ENCODE results near the gene QPRT.
A peak's percentile ranks its signal among the peaks of the same experiment; 100 is the strongest.
"Not testable (repeated sequence)": the region's sequence is repeated elsewhere in the genome, so short reads cannot be mapped to it uniquely, and the experiment has no call there.

QPRT gene

DNA sequence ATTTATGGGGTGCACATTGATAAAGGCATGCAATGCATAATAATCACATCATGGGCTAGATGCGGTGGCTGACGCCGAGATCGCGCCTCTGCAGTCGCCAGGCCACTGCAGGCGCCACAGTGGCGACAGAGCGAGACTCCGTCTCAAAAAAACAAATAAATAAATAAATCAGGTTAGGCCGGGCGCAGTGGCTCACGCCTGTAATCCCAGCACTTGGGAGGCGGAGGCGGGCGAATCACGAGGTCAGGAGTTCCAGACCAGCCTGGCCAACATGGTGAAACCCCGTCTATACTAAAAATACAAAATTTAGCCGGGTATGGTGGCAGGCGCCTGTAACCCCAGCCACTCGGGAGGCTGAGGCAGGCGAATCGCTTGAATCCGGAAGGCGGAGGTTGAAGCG is 13.6 kb downstream of the QPRT start:
- DNase-seq (ENCODE audit: low read depth in 2 of 3, low spot score in 2 of 3), result not testable (repeated sequence)

DNA sequence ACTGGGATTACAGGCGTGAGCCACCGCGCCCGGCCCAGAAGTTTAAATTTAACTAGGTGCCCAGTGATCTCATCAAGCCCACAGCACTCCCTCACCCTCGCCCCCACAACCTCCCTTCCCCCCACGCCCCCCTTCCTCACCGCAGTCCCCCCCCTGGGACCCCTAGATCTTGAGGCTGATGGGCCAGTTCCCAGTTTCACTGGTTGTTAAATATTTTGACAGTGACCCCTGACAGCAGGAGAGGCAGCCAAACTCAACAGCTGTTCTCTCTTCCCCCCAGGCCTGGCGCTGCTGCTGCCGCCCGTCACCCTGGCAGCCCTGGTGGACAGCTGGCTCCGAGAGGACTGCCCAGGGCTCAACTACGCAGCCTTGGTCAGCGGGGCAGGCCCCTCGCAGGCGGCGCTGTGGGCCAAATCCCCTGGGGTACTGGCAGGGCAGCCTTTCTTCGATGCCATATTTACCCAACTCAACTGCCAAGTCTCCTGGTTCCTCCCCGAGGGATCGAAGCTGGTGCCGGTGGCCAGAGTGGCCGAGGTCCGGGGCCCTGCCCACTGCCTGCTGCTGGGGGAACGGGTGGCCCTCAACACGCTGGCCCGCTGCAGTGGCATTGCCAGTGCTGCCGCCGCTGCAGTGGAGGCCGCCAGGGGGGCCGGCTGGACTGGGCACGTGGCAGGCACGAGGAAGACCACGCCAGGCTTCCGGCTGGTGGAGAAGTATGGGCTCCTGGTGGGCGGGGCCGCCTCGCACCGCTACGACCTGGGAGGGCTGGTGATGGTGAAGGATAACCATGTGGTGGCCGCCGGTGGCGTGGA is 15.6 kb downstream of the QPRT start:
- no peak for DNase-seq (ENCODE audit: low read depth in 2 of 3, low spot score in 2 of 3)

DNA sequence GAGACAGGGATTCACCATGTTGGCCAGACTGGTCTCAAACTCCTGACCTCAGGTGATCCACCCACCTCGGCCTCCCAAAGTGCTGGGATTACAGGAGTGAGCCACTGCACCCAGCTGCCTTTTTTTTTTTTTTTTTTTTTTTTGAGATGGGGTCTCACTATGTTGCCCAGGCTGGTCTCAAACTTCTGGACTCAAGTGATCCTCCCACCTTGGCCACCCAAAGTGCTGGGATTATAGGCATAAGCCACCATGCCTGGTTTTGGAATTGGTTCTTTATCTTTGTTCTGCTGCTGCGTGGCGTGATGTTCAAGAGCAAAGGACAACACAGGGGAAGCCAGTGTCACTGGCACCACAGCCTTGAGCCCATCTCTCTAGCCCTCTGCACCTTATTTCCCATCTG is 16.7 kb downstream of the QPRT start:
- DNase-seq (ENCODE audit: low read depth in 2 of 3, low spot score in 2 of 3), result not testable (repeated sequence)

DNA sequence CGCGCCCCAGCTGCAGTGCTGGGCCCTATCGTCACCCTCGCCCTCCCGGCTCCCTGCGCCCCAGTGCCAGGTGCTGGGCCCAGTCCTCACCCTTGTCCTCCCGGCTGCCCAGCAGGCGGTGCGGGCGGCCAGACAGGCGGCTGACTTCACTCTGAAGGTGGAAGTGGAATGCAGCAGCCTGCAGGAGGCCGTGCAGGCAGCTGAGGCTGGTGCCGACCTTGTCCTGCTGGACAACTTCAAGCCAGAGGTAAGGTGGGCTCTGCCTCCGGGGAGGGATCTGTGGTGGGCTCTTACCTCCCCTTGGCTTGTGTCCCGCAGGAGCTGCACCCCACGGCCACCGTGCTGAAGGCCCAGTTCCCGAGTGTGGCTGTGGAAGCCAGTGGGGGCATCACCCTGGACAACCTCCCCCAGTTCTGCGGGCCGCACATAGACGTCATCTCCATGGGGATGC is 17.9 kb downstream of the QPRT start:
- DNase-seq (ENCODE audit: low read depth in 2 of 3, low spot score in 2 of 3), result no peak

DNA sequence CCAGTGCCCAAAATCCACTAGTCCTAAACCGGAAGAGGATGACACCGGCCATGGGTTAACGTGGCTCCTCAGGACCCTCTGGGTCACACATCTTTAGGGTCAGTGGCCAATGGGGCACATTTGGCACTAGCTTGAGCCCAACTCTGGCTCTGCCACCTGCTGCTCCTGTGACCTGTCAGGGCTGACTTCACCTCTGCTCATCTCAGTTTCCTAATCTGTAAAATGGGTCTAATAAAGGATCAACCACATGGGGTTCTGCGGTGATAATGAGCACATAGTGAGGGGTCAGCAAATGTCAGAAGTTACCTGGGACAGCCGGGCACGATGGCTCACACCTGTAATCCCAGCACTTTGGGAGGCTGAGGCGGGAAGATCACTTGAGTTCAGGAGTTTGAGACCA is 18.4 kb downstream of the QPRT start:
- DNase-seq (ENCODE audit: low read depth in 2 of 3, low spot score in 2 of 3), result no peak

DNA sequence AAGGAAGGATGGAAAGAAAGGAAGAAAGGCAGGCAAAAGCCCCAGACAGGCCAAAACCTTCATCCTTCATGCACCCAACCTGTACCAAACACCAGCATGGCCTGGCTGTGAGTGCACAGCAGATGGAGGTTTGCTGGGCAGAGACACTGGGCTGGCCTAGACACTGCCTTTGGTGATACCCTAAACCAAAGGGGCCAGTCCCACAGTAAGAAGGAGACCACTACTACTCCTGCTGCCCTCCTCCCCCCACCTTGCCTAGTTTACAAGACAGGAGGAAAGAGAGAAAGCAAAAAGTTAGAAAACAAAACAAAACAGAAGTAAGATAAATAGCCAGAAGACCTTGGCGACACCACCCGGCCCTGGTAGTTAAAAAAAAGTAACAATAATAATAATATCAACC is 19.1 kb downstream of the QPRT start:
- no peak for DNase-seq (ENCODE audit: low read depth in 2 of 3, low spot score in 2 of 3)

DNA sequence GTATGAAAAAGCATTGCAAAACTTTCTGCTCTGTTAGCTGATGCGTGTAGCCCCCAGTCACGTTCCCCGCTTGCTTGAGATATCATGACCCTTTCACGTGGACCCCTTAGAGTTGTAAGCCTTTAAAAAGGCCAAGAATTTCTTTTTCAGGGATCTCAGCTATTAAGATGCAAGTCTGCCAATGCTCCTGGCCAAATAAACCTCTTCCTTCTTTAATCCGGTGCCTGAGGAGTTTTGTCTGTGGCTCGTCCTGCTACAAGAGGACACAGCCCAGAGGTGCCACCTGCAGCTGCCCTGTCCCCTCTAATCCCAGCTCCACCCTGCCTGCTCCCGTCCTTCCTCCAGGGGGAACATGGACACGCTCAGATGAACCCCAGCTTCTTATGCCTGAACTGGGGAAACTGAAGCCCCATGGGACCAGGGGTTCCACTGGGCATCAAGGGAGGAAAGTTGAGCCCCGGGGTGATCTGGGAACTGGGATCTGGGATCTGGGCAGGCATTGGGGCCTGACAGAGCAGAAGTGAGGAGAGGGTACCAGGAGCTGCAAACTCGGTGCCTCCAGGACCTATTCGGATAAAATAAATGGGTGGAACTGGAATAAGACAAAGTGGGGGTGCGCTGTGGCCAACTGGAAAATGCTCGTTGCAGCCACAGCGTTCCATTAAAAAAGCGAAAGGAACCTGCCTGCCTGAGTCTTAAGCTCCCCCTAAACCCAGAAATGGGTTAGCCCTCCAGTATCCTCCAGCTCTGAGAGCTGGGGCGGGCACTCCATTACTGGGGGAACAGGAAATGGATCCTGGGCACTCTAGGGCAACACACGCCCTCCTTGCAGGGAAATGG is 19.7 kb downstream of the QPRT start:
- DNase-seq (ENCODE audit: low read depth in 2 of 3, low spot score in 2 of 3), result no peak

DNA sequence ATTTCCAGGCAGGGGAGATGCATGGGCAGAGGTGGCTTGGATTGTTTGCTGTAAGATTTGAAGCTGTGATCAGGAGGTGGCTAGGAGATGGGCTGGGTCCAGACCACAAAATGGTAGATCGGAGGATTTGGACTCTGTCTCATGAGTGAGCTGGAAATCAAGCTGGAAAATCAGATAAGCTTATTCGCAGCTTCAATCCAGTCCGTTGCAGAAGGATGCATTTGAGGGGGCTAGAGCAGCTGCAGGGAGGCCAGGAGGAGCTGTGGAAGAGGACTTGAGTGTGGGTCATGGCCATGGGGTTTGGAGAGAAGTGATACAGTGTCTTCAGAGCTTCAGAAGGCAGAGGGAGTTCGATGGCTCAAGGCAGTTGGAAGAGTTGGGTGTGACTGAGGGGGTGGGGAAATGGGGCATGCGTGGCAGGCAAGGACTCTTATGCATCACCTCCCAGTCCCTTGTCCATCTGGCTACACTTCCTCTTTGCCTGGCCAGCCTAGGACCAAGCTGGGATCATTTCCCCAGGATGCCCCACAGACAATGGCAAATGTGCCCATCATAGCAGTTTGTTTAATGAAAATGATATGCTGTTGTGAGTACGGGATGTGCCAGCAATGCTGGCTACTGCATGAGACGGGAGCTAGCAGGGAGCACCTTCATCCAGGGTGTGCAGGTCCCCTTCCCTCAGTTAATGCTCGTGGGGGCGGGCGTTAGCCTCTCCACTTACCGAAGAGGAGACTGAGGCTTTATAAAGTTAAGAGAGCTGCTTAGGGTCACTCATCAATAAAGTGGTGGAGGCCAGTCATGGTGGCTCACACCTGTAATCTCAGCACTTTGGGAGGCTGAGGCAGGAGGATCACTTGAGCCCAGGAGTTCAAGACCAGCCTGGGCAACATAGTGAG is 20.6 kb downstream of the QPRT start:
- no peak for DNase-seq (ENCODE audit: low read depth in 2 of 3, low spot score in 2 of 3)

DNA sequence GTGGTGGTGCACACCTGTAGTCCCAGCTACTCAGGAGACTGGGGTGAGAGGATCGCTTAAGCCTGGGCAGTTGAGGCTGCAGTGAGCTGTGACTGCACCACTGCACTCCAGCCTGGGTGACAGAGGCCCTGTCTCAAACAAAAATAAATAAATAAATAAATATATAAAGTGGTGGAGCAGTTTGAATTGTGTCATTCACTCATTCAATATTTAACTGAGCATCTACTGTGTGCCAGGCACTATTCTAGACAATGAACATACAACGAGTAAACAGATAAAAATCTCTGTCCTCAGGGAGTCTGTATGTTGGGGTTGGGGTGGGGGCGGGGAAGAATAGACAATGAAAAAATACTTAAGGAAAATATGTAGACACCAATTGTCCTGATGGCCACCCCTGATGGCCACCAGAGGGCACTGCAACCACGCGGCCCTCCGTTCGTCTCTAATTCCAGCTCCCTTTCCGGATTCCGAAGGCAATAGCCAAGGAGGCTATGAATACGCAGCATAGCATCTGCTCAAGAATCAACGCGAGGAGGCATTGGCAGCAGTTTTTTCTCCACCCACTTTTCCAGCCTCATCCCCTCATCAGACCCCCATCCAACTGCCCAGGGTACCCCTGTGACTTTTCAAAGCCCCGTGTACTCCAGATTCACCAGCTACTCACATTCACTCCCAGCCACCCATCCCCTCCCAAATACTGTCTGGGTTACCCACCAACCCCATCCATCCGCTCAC is 21.4 kb downstream of the QPRT start:
- peak in 1 of 3 experiments; percentile 55 for DNase-seq (ENCODE audit: low read depth in 2 of 3, low spot score in 2 of 3)

DNA sequence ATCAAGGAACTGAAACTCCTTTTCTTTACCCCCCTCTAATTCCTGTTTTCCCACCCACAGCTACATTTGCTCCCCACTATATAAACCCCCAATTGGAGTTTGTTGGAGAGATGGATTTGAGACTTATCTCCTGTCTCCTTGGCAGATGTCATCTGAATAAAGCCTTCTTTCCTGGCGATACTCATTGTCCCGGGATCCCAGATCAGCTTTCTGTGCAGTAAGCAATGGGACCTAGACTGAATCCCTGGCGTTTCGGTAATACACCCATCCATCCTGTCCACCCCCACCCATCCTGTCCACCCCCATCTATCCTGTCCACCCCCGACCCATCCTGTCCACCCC is 22.2 kb downstream of the QPRT start:
- DNase-seq (ENCODE audit: low read depth in 2 of 3, low spot score in 2 of 3), result no peak

DNA sequence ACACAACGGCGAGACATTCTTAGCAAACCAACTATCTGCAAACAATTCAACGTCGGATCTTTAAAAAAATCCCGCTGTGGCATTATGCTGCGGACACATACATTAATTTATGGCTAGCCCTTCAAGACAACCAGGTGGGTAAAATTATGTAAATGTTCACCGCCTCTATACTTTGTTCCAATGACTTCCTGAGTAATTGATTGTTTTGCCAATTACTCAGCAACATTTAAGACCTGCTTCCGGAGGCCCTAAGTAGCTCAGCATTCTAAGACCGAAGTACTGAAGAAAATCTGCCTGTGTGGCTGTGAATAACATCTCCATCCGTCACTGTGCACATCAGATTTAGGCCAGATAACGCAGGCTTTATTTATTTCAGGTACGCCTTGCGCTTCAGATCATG is 23.3 kb downstream of the QPRT start:
- DNase-seq (ENCODE audit: low read depth in 2 of 3, low spot score in 2 of 3), result no peak

DNA sequence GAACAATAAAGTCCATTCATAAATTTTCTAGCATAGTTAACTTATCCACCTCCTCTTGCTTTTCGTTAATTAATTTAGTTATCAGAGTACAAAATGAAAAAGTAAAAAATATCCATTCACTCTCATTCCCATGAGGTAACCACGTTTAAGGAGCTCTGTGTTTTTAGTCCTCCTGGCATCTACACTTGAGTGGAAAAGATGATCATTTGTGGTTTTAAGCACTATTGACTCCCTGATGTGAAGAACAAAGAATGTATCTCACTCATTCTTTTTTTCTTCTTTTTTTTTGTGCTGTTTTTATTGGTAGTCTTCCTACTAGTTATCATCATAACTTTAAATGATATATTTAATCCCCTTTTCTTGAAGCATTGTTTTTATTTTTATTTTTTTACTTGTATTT is 26.1 kb downstream of the QPRT start:
- DNase-seq (ENCODE audit: low read depth in 2 of 3, low spot score in 2 of 3), result no peak

DNA sequence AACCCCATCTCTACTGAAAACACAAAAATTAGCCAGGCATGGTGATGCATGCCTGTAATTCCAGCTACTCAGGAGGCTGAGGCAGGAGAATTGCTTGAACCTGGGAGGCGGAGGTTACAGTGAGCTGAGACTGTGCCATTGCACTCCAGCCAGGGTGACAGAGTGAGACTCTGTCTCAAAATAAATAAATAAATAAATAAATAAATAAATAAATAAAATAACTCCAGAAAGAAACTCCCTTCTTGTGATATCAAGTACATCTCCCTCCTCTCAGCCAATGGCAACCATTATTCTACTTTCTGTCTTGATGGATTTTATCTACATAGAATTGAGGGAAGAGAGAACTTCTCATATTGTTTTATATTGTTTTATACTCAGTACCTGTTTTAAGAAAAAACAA is 28.2 kb downstream of the QPRT start:
- DNase-seq (ENCODE audit: low read depth in 2 of 3, low spot score in 2 of 3), result not testable (repeated sequence)

DNA sequence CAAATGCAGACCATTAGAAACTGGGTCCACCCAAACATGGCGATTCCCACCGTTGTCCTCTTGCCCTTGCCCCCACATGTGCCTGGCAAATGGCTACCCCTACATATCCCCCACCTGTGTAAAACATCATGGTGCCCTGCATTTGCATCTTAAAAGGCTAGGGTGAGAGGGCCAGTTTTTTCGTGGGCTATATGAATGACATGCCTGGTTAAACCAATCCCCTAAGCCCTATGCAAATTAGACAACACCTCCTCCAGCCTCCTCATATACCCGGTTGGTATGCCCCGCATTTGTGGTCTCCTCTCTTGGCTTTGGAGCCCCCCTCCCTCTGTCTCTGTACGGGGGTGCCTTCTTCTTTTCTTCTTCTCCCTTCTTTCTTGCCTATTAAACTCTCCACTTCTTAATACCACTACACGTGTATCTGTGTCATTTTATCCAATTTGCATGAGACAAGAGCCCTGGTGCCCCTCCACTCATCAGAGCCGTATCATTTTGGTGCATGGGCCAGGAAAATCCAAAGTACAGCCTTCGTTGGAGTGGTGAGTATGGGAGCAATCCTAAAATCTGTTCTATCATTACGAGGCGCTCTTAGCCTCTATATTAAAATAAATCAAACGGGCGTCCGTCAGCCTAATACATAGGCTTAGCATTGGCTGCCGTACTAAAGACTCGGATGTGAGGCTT is 30.1 kb downstream of the QPRT start:
- DNase-seq (ENCODE audit: low read depth in 2 of 3, low spot score in 2 of 3), result no peak

DNA sequence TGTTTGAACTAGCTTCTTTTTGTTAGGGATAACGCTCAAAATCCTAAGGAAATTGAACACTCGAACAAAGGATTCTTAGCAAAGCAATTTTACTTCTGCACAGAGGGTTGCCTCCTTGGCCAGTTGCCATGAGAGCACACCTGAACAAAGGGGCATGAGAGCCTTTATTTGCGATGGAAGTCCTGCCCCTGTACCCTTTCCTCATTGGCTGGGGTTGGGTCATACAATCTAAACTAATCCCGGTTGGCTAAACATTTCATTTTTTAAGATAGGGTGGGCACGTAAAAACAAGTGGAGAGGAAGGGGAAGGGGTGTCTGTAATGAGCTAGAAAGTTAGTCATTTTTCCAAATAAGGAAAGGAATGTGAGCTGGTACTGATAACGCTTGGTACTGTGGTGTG is 30.7 kb downstream of the QPRT start:
- not testable (repeated sequence) for DNase-seq (ENCODE audit: low read depth in 2 of 3, low spot score in 2 of 3)

DNA sequence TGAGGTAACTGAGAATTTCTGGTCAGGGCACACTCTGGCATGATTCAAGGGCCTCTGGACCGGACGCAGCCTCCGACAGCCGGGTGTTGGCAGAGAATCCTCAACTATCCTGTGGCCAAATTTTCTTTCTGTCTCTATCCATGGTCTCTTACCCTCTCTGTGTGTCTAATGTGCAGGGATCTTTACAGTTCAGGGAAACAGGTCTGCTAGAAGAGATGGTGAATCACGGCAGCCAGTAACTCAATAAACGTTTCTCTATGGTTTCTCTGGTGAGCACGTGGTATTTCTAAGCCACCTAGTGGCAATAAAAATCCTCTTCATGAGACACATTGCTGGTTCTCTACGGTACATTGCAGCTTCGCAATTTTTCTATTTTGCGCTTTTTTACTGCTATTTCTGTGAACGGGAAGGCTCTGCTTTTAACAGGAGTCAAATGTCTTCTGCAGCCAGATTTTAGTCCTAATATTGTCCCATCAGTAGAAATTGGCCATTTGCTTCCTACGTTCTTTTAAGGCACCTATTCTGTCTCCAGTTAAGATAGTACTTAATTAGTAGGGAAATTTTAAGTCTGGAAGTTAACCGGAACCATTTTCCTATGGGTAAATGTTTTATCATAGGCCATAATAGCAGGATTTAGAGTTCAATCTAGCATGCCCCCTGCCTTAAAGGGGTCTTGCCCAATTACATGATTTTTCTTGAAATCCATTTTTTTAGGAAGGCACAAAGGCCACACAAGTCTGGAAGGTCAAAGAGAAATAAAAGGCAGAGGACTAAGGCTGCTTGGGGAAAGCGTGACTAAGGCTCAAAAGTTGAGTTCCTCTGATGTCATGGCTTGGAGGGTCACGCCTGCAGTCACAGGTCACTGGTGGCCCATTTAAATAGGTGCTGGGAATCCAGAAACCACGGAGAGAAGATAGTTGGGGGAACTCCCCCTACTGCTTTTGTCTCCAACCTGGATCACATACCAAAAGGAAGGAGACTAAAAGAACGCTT is 31.5 kb downstream of the QPRT start:
- DNase-seq (ENCODE audit: low read depth in 2 of 3, low spot score in 2 of 3), result no peak

DNA sequence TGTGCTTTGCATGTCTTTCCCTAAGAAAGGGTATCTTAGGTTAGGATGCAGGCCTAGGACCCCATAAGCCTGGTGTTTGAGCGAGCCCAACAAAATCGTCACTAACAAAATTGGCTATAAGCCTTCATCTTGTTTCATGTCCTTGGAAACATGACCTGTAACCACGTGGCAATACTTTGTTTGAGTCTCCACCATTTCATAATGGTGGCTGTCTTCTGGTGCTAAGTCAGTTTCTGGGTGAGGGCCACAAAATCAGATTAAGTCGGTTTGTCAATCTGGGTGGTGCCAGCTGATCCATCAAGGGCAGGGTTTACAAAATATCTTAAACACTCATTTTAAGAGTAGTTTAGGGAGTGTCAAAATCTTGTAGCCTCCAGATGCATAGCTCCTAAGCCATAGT is 33.8 kb downstream of the QPRT start:
- no peak for DNase-seq (ENCODE audit: low read depth in 2 of 3, low spot score in 2 of 3)

DNA sequence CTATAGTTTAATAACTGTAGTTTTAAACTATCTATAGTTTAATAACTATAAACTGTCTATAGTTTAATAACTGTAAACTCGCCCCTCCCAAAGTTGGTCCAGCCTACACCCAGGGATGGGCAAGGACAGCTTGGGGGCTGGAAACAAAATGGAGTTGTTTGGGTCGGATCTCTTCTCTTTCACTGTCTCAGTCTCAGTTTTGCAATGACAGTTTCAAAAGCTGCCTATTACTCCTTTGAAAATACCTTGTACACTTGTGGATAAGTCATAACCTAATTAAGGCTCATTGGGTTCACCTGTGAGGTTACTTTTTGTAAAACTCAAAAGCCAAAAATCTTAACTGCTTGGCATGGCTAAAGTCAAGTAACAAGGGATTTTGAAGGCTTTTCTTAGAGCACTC is 35.4 kb downstream of the QPRT start:
- no peak for DNase-seq (ENCODE audit: low read depth in 2 of 3, low spot score in 2 of 3)

DNA sequence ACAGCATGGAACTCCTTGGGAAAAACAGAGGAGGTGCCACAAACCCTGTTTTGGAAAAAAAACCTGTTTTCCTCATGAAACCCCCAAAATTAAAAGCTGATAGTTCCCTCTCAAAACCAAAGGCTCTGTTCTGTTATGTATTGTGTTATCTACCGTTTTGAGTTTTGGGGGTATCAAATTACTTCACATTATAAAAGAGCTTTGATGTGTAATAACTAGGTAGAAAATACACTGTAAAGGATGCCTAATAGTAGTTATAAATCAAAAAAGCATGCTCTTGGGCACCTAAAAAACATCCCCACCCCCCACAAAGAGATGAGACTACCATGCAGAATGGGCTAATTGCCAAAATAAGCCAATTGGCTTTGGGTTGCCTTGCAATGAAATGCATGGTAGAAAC is 36.0 kb downstream of the QPRT start:
- DNase-seq (ENCODE audit: low read depth in 2 of 3, low spot score in 2 of 3), result no peak
